PC-9 (cell line): ENCODE results near the gene MED9. TPM values are rescaled to one million over a fixed set of nuclear protein-coding genes. Genes with fewer than 3 reads are reported as not detected.

Source experiments
- BruUV-seq: library from RNA; stranded (reverse); fragments of 400-500 nt; replicated peaks from 2 replicates; lab custom pipeline; 2021; lab: Mats Ljungman, UMichigan
- CTCF ChIA-PET: fragments of 300-600 bp; sonication (Branson Sonifier 250); formaldehyde crosslinking; loops from one replicate; lab custom pipeline; 2022; ENCODE audit warnings: antibody characterized with exemption; lab: Charles Lee
- POLR2A ChIA-PET: fragments of 300-600 bp; sonication (Branson Sonifier 250); formaldehyde crosslinking; loops from one replicate; lab custom pipeline; 2022; ENCODE audit warnings: antibody characterized with exemption; ENCODE audit not compliant: unreplicated experiment; lab: Charles Lee
- DNase-seq, 2 experiments: peaks; one replicate each; pipeline versions ENCODE4 v3.0.0 to v3.0.0-alpha.2; 2015 to 2022; ENCODE audit warnings: mixed read lengths in 1 of 2
- H2AFZ ChIP-seq: fragments of 200-600 bp; sonication (generic); 2 replicates; pipeline ENCODE4 v1.8.1; 2017; ENCODE audit warnings: antibody characterized with exemption
- H3F3A ChIP-seq: fragments of 200-600 bp; sonication (generic); 2 replicates; pipeline ENCODE4 v1.8.1; 2017; ENCODE audit warnings: antibody characterized with exemption, mild to moderate bottlenecking, low read depth; ENCODE audit not compliant: insufficient read depth
- H3K27ac ChIP-seq: fragments of 200-600 bp; sonication (generic); 2 replicates; pipeline ENCODE4 v1.6.1; 2016; ENCODE audit warnings: mixed run types
- H3K27me3 ChIP-seq: fragments of 200-600 bp; sonication (generic); 2 replicates; pipeline ENCODE4 v1.6.1; 2016; ENCODE audit warnings: low read depth, mixed run types; ENCODE audit not compliant: insufficient read depth
- H3K36me3 ChIP-seq: fragments of 200-600 bp; sonication (generic); 2 replicates; pipeline ENCODE4 v1.6.1; 2016; ENCODE audit warnings: low read depth, mixed run types
- H3K4me1 ChIP-seq: fragments of 200-600 bp; sonication (generic); replicated peaks from 2 replicates; pipeline ENCODE4 v1.6.1; 2016; ENCODE audit warnings: mixed run types; ENCODE audit not compliant: insufficient read depth
- H3K4me2 ChIP-seq: fragments of 200-600 bp; sonication (generic); 2 replicates; pipeline ENCODE4 v1.6.1; 2017; ENCODE audit warnings: mixed run types
- H3K4me3 ChIP-seq: fragments of 200-600 bp; sonication (generic); 2 replicates; pipeline ENCODE4 v1.6.1; 2016; ENCODE audit warnings: mixed run types
- H3K79me2 ChIP-seq: fragments of 200-600 bp; sonication (generic); 2 replicates; pipeline ENCODE4 v1.6.1; 2017; ENCODE audit warnings: low read depth, mixed run types
- H3K9me2 ChIP-seq: fragments of 200-600 bp; sonication (generic); 2 replicates; pipeline ENCODE4 v1.8.1; 2017; ENCODE audit warnings: mild to moderate bottlenecking; ENCODE audit not compliant: insufficient read depth
- H3K9me3 ChIP-seq: fragments of 200-600 bp; sonication (generic); 2 replicates; pipeline ENCODE4 v1.8.1; 2016; ENCODE audit warnings: low read depth; ENCODE audit not compliant: insufficient read depth
- H4K20me1 ChIP-seq: fragments of 200-600 bp; sonication (generic); 2 replicates; pipeline ENCODE4 v1.8.1; 2017; ENCODE audit not compliant: insufficient read depth
- CTCF ChIP-seq: fragments of 200-600 bp; sonication (generic); conservative IDR thresholded peaks from 2 replicates; pipeline ENCODE4 v1.6.1; 2017; ENCODE audit warnings: mixed run types, antibody characterized with exemption, mild to moderate bottlenecking, moderate library complexity
- EZH2 ChIP-seq: fragments of 200-600 bp; sonication (generic); IDR thresholded peaks from 2 replicates; pipeline ENCODE4 v1.8.0; 2017; ENCODE audit warnings: antibody characterized with exemption, low read depth
- intact Hi-C: fragments of 100-400 bp; cut with micrococcal nuclease; formaldehyde crosslinking; loops from one replicate; pipeline ENCODE4 v1.10.0; 2022; ENCODE audit not compliant: unreplicated experiment
- total RNA-seq: library from RNA; stranded (reverse); gene quantifications from 2 replicates; pipeline ENCODE4 v1.2.3, GENCODE V29; 2021

Gene MED9
- total RNA-seq, 1 experiment from 2014 or later = 15.8 TPM

- intact Hi-C loops = no loop called here
- Histone ChIP-seq H3K36me3 (no peaks in the 10 kb centered on the region), H3K4me3 (no peak overlapping the region), H3K4me2 (peak overlapping the region; percentile 54), H3K9me3 (no peaks in the 10 kb centered on the region), H4K20me1 (peaks cover 38% of the 10 kb centered on the region; the same call in 1 of the 2 replicates), H3K9me2 (no peaks in the 10 kb centered on the region), H3K79me2 (no peaks in the 10 kb centered on the region), H3K27ac (peak overlapping the region; percentile 71), H3K4me1 (peaks cover 21% of the 10 kb centered on the region), H3F3A (peaks cover 20% of the 10 kb centered on the region), H3K27me3 (no peaks in the 10 kb centered on the region), H2AFZ (no peak overlapping the region)
- CTCF ChIA-PET = interaction anchor here (0.6 kb wide), 1 partner anchor 177 kb away, joined by 4 read pairs; no protein-coding TSS in a partner anchor
- BruUV-seq = no TSS peak
- TF ChIP-seq EZH2 = no peak
- TF ChIP-seq CTCF = no peak
- POLR2A ChIA-PET = interaction anchor here (0.5 kb wide), 1 partner anchor 62 kb away, joined by 5 read pairs; no protein-coding TSS in a partner anchor
- DNase-seq = no peak
Measured at GRCh38 chr17:17537311-17538099, 60.7 kb downstream of the MED9 start.

GRCh38 chr17:17538417-17539391, 61.9 kb downstream of the MED9 start:
- ChIA-PET CTCF (interaction anchor here (0.6 kb wide), 1 partner anchor 76 kb away, joined by 3 read pairs; no protein-coding TSS in a partner anchor), POLR2A (interaction anchor here (0.5 to 0.9 kb wide), 5 partner anchors 9 to 299 kb away, joined by 3 to 7 read pairs (median 3); no protein-coding TSS in a partner anchor)
- H3K4me3 ChIP-seq = no peak overlapping the region
- H2AFZ ChIP-seq = no peak overlapping the region
- peak; percentile 63 to 87 for DNase-seq
- peak overlapping the region; percentile 71 for H3K27ac ChIP-seq
- H3K9me2 ChIP-seq = no peaks in the 10 kb centered on the region
- BruUV-seq = no TSS peak
- H3K27me3 ChIP-seq = no peaks in the 10 kb centered on the region
- intact Hi-C loops = no loop called here
- H3F3A ChIP-seq = peaks cover 20% of the 10 kb centered on the region
- H3K4me1 ChIP-seq = peaks cover 21% of the 10 kb centered on the region
- peaks cover 34% of the 10 kb centered on the region; the same call in 1 of the 2 replicates for H4K20me1 ChIP-seq
- H3K79me2 ChIP-seq = no peaks in the 10 kb centered on the region
- H3K36me3 ChIP-seq = no peaks in the 10 kb centered on the region
- TF ChIP-seq EZH2 (no peak), CTCF (no peak)
- H3K4me2 ChIP-seq = peak overlapping the region; percentile 54
- no peaks in the 10 kb centered on the region for H3K9me3 ChIP-seq

GRCh38 chr17:17539591-17539990, 62.8 kb downstream of the MED9 start:
- Histone ChIP-seq H3K9me3 (no peaks in the 10 kb centered on the region), H3K36me3 (no peaks in the 10 kb centered on the region), H4K20me1 (peaks cover 37% of the 10 kb centered on the region; the same call in 1 of the 2 replicates), H3K79me2 (no peaks in the 10 kb centered on the region), H3K4me2 (no peak overlapping the region), H3K9me2 (no peaks in the 10 kb centered on the region), H3K4me3 (no peak overlapping the region), H3K4me1 (peaks cover 21% of the 10 kb centered on the region), H3K27me3 (no peaks in the 10 kb centered on the region), H3K27ac (no peak overlapping the region), H2AFZ (no peak overlapping the region), H3F3A (peaks cover 20% of the 10 kb centered on the region)
- POLR2A ChIA-PET = no interaction called here
- no TSS peak for BruUV-seq
- CTCF ChIA-PET = interaction anchor here (0.6 kb wide), 1 partner anchor 75 kb away, joined by 3 read pairs; no protein-coding TSS in a partner anchor
- DNase-seq = no peak
- intact Hi-C loops = no loop called here
- TF ChIP-seq CTCF (no peak), EZH2 (no peak)
